PC-9 (cell line): Measurements from ENCODE around the gene HOXC12. TPM values are rescaled to one million over a fixed set of nuclear protein-coding genes. Genes with fewer than 3 reads are reported as not detected.

Source experiments
- BruUV-seq: library from RNA; stranded (reverse); fragments of 400-500 nt; replicated peaks from 2 replicates; lab custom pipeline; 2021; lab: Mats Ljungman, UMichigan
- CTCF ChIA-PET: fragments of 300-600 bp; sonication (Branson Sonifier 250); formaldehyde crosslinking; loops from one replicate; lab custom pipeline; 2022; ENCODE audit warnings: antibody characterized with exemption; lab: Charles Lee
- POLR2A ChIA-PET: fragments of 300-600 bp; sonication (Branson Sonifier 250); formaldehyde crosslinking; loops from one replicate; lab custom pipeline; 2022; ENCODE audit warnings: antibody characterized with exemption; ENCODE audit not compliant: unreplicated experiment; lab: Charles Lee
- DNase-seq, 2 experiments: peaks; one replicate each; pipeline versions ENCODE4 v3.0.0 to v3.0.0-alpha.2; 2015 to 2022; ENCODE audit warnings: mixed read lengths in 1 of 2
- H2AFZ ChIP-seq: fragments of 200-600 bp; sonication (generic); 2 replicates; pipeline ENCODE4 v1.8.1; 2017; ENCODE audit warnings: antibody characterized with exemption
- H3F3A ChIP-seq: fragments of 200-600 bp; sonication (generic); 2 replicates; pipeline ENCODE4 v1.8.1; 2017; ENCODE audit warnings: antibody characterized with exemption, mild to moderate bottlenecking, low read depth; ENCODE audit not compliant: insufficient read depth
- H3K27ac ChIP-seq: fragments of 200-600 bp; sonication (generic); 2 replicates; pipeline ENCODE4 v1.6.1; 2016; ENCODE audit warnings: mixed run types
- H3K27me3 ChIP-seq: fragments of 200-600 bp; sonication (generic); 2 replicates; pipeline ENCODE4 v1.6.1; 2016; ENCODE audit warnings: low read depth, mixed run types; ENCODE audit not compliant: insufficient read depth
- H3K36me3 ChIP-seq: fragments of 200-600 bp; sonication (generic); 2 replicates; pipeline ENCODE4 v1.6.1; 2016; ENCODE audit warnings: low read depth, mixed run types
- H3K4me1 ChIP-seq: fragments of 200-600 bp; sonication (generic); replicated peaks from 2 replicates; pipeline ENCODE4 v1.6.1; 2016; ENCODE audit warnings: mixed run types; ENCODE audit not compliant: insufficient read depth
- H3K4me2 ChIP-seq: fragments of 200-600 bp; sonication (generic); 2 replicates; pipeline ENCODE4 v1.6.1; 2017; ENCODE audit warnings: mixed run types
- H3K4me3 ChIP-seq: fragments of 200-600 bp; sonication (generic); 2 replicates; pipeline ENCODE4 v1.6.1; 2016; ENCODE audit warnings: mixed run types
- H3K79me2 ChIP-seq: fragments of 200-600 bp; sonication (generic); 2 replicates; pipeline ENCODE4 v1.6.1; 2017; ENCODE audit warnings: low read depth, mixed run types
- H3K9me2 ChIP-seq: fragments of 200-600 bp; sonication (generic); 2 replicates; pipeline ENCODE4 v1.8.1; 2017; ENCODE audit warnings: mild to moderate bottlenecking; ENCODE audit not compliant: insufficient read depth
- H3K9me3 ChIP-seq: fragments of 200-600 bp; sonication (generic); 2 replicates; pipeline ENCODE4 v1.8.1; 2016; ENCODE audit warnings: low read depth; ENCODE audit not compliant: insufficient read depth
- H4K20me1 ChIP-seq: fragments of 200-600 bp; sonication (generic); 2 replicates; pipeline ENCODE4 v1.8.1; 2017; ENCODE audit not compliant: insufficient read depth
- CTCF ChIP-seq: fragments of 200-600 bp; sonication (generic); conservative IDR thresholded peaks from 2 replicates; pipeline ENCODE4 v1.6.1; 2017; ENCODE audit warnings: mixed run types, antibody characterized with exemption, mild to moderate bottlenecking, moderate library complexity
- EZH2 ChIP-seq: fragments of 200-600 bp; sonication (generic); IDR thresholded peaks from 2 replicates; pipeline ENCODE4 v1.8.0; 2017; ENCODE audit warnings: antibody characterized with exemption, low read depth
- intact Hi-C: fragments of 100-400 bp; cut with micrococcal nuclease; formaldehyde crosslinking; loops from one replicate; pipeline ENCODE4 v1.10.0; 2022; ENCODE audit not compliant: unreplicated experiment
- total RNA-seq: library from RNA; stranded (reverse); gene quantifications from 2 replicates; pipeline ENCODE4 v1.2.3, GENCODE V29; 2021

The HOXC12 gene
- total RNA-seq, 1 experiment from 2014 or later, result 0.24 TPM

GRCh38 chr12:53988541-53989226, 34.0 kb downstream of the HOXC12 start:
- Histone ChIP-seq H3F3A (peaks cover 3% of the 10 kb centered on the region; the same call in 1 of the 2 replicates), H3K9me2 (no peaks in the 10 kb centered on the region), H3K27ac (no peak overlapping the region), H3K4me2 (peak overlapping the region; percentile 84), H2AFZ (no peak overlapping the region), H3K27me3 (no peaks in the 10 kb centered on the region), H3K4me3 (peak overlapping the region; percentile 55; the same call in 1 of the 2 replicates), H4K20me1 (no peaks in the 10 kb centered on the region), H3K4me1 (peaks cover 29% of the 10 kb centered on the region), H3K36me3 (no peaks in the 10 kb centered on the region), H3K9me3 (no peaks in the 10 kb centered on the region), H3K79me2 (0 out of 2 replicates have a peak, but pooled peaks cover 3% of the 10 kb centered on the region)
- ChIA-PET POLR2A (no interaction called here), CTCF (interaction anchor here (0.6 kb wide), 1 partner anchor 44 kb away, joined by 13 read pairs; no protein-coding TSS in a partner anchor)
- BruUV-seq, result no TSS peak
- TF ChIP-seq EZH2 (no peak), CTCF (no peak)
- intact Hi-C loops, result loop anchor here (2.0 to 5.0 kb wide), 4 partner anchors 121 to 286 kb away; no protein-coding TSS in a partner anchor
- no peak for DNase-seq

- Histone ChIP-seq H2AFZ (peak overlapping the region; percentile 72), H3K36me3 (no peaks in the 10 kb centered on the region), H3K4me1 (peaks cover 37% of the 10 kb centered on the region), H3K27ac (peak overlapping the region; percentile 14; the same call in 1 of the 2 replicates), H3K9me3 (no peaks in the 10 kb centered on the region), H3K27me3 (no peaks in the 10 kb centered on the region), H3K9me2 (no peaks in the 10 kb centered on the region), H3K4me3 (peak overlapping the region; percentile 55; the same call in 1 of the 2 replicates), H3K4me2 (peak overlapping the region; percentile 84), H3K79me2 (0 out of 2 replicates have a peak, but pooled peaks cover 3% of the 10 kb centered on the region), H3F3A (peaks cover 6% of the 10 kb centered on the region; the same call in 1 of the 2 replicates), H4K20me1 (no peaks in the 10 kb centered on the region)
- DNase-seq, result peak; percentile 52 to 59
- ChIA-PET CTCF (no interaction called here), POLR2A (no interaction called here)
- BruUV-seq, result no TSS peak
- TF ChIP-seq EZH2, result no peak
- peak; percentile 76 for TF ChIP-seq CTCF
- intact Hi-C loops, result loop anchor here (2.0 to 5.0 kb wide), 4 partner anchors 122 to 287 kb away; no protein-coding TSS in a partner anchor
Measured at GRCh38 chr12:53989227-53990113, 34.8 kb downstream of the HOXC12 start.
